ENCODE measurements around the gene SORCS2. TPM values are rescaled to one million over a fixed set of nuclear protein-coding genes. Genes with fewer than 3 reads are reported as not detected.
A peak's percentile ranks its signal among the peaks of the same experiment; 100 is the strongest.

Gene SORCS2
- total RNA-seq, 1 donor from 2014 or later: under 0.01 TPM

GRCh38 chr4:7539659-7540058 lies 347.3 kb downstream of the SORCS2 start:
- DNase-seq: peak; percentile 7

GRCh38 chr4:7540206-7540605 lies 347.9 kb downstream of the SORCS2 start:
- no peak for DNase-seq

DNA sequence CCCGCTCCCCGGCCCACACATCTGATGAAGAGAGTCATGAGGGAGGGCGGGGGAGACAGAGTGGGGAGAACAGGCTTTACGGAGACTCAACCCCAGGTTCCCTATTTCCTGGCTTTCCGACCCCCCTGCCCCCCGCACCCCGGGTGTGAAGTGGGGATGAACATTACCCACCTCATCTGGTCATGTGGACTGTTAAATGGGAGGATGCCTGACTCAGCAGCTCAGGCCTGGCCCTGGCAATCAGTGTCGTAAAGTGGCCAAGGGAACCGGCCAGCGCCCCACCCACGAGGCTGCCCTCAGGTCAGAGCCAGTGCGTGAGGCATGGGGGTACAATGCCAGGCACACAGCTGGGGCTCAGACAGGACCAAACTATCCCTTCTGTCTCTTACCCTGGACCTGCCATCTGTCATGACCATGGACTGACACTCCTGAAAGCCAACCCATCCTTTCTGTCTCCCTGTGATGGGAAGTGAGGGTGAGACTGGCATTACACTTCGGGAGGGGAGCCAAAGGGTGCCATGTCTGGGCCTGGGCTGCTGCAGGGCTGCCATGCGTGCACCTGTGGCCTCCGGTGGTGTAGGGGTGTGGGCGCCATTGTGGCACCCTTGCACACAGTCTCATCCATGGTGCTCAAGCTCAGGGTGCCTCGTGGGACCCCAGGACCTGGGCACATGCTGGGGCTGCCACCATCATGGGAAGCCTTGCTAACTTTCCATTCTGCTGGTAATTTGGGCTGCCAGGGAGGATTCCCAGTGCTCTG lies 348.5 kb downstream of the SORCS2 start:
- no peak for DNase-seq

DNA sequence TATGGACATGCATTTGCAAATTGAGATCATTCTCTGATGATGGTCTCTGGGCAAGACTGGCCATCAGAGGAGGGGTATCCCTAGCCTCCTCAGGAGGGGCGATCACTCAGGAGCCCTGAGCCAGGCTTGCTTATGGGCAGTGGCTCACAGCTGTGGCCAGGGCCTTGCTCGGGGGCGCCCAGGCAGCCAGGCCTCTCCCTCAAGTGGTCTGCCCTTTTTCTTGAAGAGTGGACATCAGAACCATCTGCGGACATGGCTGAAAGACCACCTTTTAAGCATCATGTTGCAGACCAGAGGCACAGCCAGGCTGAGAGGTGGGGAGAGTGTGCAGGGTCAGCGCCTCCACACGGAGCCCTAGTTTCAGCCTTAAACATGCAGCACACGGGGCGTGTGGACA lies 349.1 kb downstream of the SORCS2 start:
- DNase-seq: no peak

- no peak for DNase-seq
These were observed 350.4 kb downstream of the SORCS2 start for GRCh38 chr4:7542781-7543180.

GRCh38 chr4:7546152-7546808 lies 353.9 kb downstream of the SORCS2 start:
- DNase-seq: no peak

- no peak for DNase-seq
These were observed 354.6 kb downstream of the SORCS2 start for GRCh38 chr4:7546809-7547367.

DNA sequence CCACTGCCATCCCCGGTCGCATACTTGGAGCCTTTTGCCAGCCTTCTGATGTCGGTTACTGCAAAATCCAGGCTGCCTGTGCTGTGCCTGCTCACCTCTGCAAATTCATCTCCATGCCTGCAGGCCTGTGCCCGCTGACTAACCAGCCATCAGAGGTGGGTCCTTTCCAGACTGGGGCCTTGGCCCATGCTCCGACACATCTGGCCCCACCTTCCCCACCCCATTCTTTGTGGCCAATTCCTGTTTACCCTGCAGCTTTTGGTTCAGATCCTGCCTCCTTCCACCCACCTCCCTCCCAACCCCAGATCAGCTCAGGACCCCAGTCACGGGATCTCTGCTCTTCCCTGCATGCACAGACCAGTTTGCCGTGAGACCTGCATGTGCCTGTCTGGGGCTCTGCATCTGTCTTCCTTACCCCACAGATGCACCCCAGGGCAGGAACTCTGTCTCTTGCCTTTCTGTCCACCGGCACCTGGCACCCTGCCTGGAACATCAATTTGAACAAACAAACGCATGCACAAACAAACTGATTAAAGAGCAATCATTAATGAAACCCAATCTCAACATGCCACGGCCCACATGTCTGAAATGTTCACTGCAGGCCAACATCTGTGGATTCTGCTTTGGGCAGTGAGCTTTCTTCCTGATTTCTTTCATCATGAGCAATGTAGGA lies 355.2 kb downstream of the SORCS2 start:
- DNase-seq: no peak

DNA sequence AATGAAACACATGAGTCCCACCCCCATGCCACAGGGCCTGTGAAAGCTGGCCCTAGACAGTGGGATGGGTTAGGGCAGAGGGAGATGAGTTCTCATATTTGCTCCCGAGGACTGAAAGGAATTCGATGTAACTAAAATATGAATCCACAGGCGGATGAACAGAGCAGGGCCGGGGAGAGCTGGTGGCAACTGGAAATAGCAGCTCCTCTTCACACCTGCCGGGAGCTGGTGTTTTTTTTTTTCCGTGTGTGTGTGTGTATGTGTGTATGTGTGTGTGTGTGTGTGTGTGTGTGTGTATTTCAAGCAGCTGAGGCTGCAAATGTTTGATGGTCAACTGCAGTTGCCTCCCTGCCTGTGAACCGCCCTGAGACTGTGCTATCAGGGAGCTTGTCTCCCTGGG lies 357.5 kb downstream of the SORCS2 start:
- DNase-seq: no peak

GRCh38 chr4:7552466-7552865 lies 360.1 kb downstream of the SORCS2 start:
- no peak for DNase-seq

DNA sequence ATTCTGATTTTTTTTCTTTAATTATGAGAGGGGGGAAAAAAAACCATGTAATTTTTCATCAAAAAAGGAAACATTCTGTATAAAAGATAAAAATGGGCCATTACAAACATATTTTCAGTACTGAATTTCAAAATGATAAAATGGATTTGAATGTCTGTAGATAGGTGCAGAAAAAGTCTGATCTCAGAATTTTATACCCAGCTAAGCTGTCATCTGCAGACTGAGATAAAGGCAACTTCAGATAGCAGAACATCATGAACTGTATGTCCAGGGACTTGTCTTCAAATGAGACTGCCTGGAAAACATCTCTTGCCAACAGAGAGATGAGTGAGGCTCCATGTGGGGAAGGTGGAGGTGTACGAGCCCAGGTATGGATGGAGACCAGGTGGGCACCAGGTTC lies 360.9 kb downstream of the SORCS2 start:
- DNase-seq: no peak

GRCh38 chr4:7554905-7555304 lies 362.6 kb downstream of the SORCS2 start:
- no peak for DNase-seq

DNA sequence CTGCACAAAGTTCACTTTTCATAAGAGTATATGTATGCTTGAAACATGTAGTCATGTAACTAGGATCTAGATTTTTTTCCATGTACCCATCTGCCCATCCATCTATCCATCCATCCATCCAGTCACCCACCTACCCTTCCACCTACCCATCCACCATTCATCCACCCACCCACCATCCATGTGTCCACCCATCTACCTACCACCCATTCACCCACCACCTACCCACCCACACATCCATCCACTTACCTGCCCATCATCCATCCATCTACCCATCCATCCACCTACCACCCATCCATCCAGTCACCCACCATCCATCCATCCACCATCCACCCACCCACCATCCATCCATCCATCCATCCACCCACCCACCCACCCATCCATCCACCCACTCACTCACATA lies 364.2 kb downstream of the SORCS2 start:
- DNase-seq: no peak

DNA sequence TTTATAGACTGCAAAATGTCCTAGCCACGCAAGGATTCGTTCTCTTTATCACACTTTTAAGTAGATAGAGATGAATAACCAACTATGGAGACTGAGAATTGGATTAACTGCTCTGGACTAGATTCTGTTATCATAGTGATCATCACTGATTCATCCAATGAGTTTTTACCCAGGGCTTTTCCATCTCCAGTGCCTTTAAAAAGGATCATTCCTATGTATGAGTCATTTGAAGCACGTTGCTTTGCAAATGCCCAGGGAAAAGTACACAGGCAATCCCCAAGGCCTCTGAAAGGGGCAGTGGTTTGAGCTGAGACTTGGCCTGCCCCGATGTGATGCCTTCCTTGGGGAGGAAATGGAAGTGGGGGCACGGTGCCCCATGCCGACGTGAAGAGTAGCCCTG lies 365.1 kb downstream of the SORCS2 start:
- DNase-seq: no peak

- no peak for DNase-seq
These were observed 366.1 kb downstream of the SORCS2 start for GRCh38 chr4:7558436-7558835.

DNA sequence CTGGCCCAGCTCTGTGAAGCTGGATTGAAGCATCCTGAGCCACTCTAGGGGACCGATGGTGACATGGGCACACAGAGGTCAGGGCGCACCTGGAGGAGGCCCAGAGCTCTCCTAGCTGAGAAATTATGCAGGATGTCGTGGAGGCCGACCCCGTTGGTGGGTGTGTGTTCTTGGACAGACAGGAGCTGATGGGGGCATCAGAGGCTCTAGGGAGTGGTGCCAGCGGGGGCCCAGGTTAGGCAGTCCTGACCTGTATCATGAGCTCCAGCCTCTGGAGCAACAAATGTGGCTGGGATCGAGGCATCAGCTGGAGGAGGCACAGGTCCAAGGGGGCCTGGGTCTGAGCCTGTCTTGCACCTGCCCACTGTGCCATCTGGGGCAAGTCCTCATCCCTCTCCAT lies 367.0 kb downstream of the SORCS2 start:
- DNase-seq: no peak

DNA sequence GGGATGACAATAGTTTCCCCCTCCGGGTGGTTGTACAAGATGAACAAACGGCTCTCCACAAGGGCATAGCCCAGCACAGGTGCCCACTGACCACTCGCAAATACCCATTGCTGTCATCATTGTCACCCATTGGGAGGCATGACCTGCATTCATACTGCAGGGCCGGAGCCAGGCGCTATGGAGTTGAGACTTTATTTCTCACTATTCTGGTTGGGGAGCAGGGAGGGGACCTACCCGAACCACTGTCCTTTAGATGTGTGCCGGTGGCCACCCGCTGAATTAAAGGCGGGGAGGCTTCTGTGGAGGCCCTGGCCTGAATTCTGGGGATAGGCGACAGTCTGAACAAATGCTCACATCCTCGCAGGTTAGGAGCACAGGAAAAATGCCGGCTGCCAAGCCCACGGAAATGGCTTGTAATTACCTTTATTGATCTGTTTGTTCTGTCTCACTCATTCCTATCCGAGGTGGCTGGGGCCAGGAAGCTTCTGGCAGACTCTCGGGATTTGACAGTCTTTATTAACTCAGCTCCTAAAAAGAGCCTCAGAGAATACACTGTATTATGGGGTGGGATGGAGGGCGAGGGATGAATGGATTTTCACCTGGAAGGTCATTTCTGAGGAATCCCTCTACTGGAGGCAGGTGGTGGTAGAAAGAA lies 367.5 kb downstream of the SORCS2 start:
- DNase-seq: no peak

DNA sequence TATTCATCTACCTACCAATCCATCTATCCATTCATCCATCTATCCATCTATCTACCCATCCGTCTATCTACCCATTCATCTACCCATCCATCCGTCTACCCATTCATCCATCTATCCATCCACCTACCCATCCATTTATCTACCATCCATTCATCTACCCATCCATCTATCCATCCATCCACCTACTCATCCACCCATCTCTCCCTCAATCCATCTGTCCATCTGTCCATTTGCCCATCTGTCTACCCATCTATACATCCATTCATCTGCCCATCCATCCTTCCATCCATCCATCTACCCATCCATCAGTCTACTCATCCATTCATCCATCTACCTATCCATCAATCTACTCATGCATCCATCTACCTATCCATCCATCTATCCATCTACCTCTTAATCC lies 369.2 kb downstream of the SORCS2 start:
- no peak for DNase-seq

GRCh38 chr4:7564242-7564641 lies 371.9 kb downstream of the SORCS2 start:
- no peak for DNase-seq

DNA sequence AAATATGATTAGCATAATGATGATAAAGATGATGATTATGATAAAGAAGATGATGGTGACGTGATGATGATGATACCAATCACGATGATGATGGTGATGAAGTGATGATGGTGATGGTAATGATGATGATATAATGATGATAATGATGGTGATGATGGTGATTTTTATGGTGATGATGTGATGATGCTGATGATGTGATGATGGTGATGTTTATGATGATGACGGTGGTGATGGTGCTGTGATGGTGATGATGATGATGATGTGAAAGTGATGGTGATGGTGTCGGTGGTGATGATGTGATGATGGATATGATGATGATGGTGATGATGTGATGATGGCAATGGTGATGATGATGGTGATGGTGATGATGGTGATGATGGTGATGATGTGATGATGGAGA lies 373.1 kb downstream of the SORCS2 start:
- no peak for DNase-seq

GRCh38 chr4:7569810-7570783 lies 377.8 kb downstream of the SORCS2 start:
- DNase-seq: no peak

GRCh38 chr4:7571001-7571400 lies 378.7 kb downstream of the SORCS2 start:
- no peak for DNase-seq

Data from dermis blood vessel endothelial cell (primary cell).